ENCODE measurements around the gene CFAP46. TPM values are rescaled to one million over a fixed set of nuclear protein-coding genes. Genes with fewer than 3 reads are reported as not detected.
"Not testable (repeated sequence)": the region's sequence is repeated elsewhere in the genome, so short reads cannot be mapped to it uniquely, and the experiment has no call there.

Gene CFAP46
- total and polyA plus RNA-seq, 2 of the 4 experiments (the other 2 are of a cell fraction) = 1.3 to 1.8 TPM

DNA sequence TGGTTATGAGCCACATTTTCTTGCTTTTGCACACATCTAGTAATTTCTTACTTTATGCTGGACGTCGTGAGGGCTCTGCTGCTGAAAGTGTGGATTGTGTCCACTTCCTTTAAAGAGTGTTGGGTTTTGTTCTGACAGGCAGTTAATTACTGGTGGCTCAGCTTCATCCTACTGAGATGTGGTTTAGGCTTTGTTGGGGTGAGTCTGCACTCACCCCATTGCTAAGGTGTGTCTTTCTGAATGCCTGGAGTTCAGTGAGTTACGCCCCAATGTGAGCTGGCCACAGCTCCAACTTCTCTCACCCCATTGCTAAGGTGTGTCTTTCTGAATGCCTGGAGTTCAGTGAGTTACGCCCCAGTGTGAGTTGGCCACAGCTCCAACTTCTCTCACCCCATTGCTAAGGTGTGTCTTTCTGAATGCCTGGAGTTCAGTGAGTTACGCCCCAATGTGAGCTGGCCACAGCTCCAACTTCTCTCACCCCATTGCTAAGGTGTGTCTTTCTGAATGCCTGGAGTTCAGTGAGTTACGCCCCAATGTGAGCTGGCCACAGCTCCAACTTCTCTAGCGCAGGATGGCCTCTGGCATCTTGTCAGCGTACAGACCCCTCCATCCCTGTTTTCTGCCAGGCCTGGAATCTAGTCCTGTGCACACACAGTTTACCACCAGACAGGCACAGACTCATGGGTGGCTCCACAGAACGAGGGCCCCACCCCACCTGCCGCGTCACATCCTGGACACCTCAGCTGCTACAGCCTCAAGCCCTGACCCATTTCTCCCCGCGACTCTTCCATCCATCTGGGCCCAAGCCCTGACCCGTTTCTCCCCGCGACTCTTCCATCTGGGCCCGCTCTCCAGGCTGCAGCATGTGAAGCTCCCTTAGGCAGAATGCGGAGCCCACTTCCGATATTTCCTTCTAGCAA lies 39.5 kb downstream of the CFAP46 start:
- H2BK20ac ChIP-seq (ENCODE audit: low read depth, low read length); ATAC-seq (ENCODE audit: low read depth); H3K36me3 ChIP-seq (ENCODE audit: control insufficient read depth, insufficient read depth, low read length); H2AK5ac ChIP-seq (ENCODE audit: low read depth, low read length); H2BK15ac ChIP-seq (ENCODE audit: low read depth, low read length); POLR2A ChIA-PET (ENCODE audit: unreplicated experiment); CTCF ChIA-PET; H4K20me1 ChIP-seq (ENCODE audit: insufficient read depth, low read length); H3K4me2 ChIP-seq (ENCODE audit: low read depth, low read length); in situ Hi-C loops (cut with MboI; ENCODE audit: low sequenced_read_pairs); H3K9me1 ChIP-seq (ENCODE audit: insufficient read depth, low read length); H3K23ac ChIP-seq (ENCODE audit: low read depth, low read length); H3K27ac ChIP-seq (ENCODE audit: insufficient read depth, low read length); H2AK9ac ChIP-seq (replicated peaks; ENCODE audit: low read depth, low read length, poor library complexity); H3K9me3 ChIP-seq (ENCODE audit: control insufficient read depth, insufficient read depth, low read length); H3K4ac ChIP-seq (ENCODE audit: low read depth, low read length); H2AFZ ChIP-seq (replicated peaks; ENCODE audit: low read length, poor library complexity); BruUV-seq (replicated peaks); H3K56ac ChIP-seq (ENCODE audit: extremely low read depth, insufficient read depth, low read length); DNase-seq; intact Hi-C loops (cut with micrococcal nuclease); H4K91ac ChIP-seq (ENCODE audit: insufficient read depth, low read depth, low read length); H4K8ac ChIP-seq (ENCODE audit: low read depth in 2 of 2, low read length in 2 of 2); H2BK120ac ChIP-seq (ENCODE audit: low read depth, low read length); H3K4me1 ChIP-seq (ENCODE audit: control insufficient read depth, insufficient read depth, low read length); H3K9ac ChIP-seq (ENCODE audit: low read depth, low read length); H2BK5ac ChIP-seq (ENCODE audit: low read depth, low read length, poor library complexity, severe bottlenecking); H3K79me1 ChIP-seq (ENCODE audit: low read depth in 1 of 2, low read length in 2 of 2); H3K4me3 ChIP-seq (ENCODE audit: insufficient read depth, low read depth, low read length); H4K5ac ChIP-seq (ENCODE audit: low read depth, low read length); H3K14ac ChIP-seq (replicated peaks; ENCODE audit: low read depth, low read length); dilution Hi-C loops (cut with HindIII; ENCODE audit: low sequenced_read_pairs, unreplicated experiment); H3K18ac ChIP-seq (ENCODE audit: low read depth, low read length): not testable (repeated sequence)
- 87% methylated on average over 5 of the region's 19 CpGs; no CpG with 5 or more reads in 1 of the 2 experiments for WGBS, 2 experiments (ENCODE audit: extremely low coverage in 2 of 2, insufficient read length in 1 of 2)
- peaks cover 11% of the 10 kb centered on the region for H3K27me3 ChIP-seq (ENCODE audit: control insufficient read depth, insufficient read depth, low read length)
